ENCODE data around the gene EXT2.

EXT2 gene

DNA sequence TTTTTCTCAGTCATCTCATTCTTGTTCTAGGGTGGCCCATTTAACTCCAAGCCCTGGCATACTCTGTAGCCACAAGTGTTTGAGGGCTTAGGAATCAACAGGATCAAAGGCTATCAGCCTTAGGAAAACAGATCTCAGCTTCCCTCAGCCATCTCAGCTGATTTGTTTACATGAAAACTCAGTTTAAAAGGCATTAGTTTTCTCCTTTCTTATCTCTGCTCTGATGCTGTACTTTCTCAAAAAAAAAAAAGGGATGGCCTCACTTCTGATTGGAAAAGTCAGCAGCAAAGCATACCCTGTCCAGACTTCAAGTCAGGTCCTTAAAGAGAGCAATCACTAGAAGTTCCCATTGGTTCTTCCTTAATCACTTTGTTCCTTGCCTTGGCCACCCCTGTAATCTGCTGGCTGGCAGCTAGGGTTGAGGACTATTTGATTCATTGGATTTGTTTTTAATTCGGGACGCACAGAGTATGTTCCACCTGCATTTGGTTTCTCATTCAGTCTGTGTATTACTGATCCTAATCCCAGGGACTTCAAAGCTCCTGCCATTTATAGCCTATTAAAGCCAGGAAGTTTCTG lies 102.8 kb downstream of the EXT2 start:
- DNase-seq (ENCODE audit: insufficient read length, low spot score) (no peak), FAIRE-seq (no peak)

GRCh38 chr11:44199298-44199697 lies 103.8 kb downstream of the EXT2 start:
- FAIRE-seq, result no peak
- no peak for DNase-seq (ENCODE audit: insufficient read length, low spot score)

DNA sequence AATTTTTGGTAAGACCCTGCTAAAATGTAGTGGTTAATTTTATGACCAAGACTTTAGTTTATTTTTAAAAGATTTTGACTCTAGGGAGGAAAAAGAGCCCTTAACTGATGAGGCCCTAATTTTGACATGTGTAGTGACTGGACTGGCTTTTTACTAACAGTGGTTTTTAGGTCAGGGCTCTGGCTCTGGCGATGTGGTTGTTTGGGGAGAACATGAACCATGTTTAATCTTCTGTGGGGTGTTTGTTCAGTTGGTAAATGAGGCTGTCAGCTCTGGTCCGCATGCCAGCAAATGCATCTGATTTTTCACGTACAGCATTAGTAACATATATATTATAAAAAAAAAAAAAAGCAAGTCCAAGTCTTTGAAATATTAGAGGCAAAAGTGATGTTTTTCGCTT lies 104.3 kb downstream of the EXT2 start:
- DNase-seq (ENCODE audit: insufficient read length, low spot score), result no peak
- no peak for FAIRE-seq

DNA sequence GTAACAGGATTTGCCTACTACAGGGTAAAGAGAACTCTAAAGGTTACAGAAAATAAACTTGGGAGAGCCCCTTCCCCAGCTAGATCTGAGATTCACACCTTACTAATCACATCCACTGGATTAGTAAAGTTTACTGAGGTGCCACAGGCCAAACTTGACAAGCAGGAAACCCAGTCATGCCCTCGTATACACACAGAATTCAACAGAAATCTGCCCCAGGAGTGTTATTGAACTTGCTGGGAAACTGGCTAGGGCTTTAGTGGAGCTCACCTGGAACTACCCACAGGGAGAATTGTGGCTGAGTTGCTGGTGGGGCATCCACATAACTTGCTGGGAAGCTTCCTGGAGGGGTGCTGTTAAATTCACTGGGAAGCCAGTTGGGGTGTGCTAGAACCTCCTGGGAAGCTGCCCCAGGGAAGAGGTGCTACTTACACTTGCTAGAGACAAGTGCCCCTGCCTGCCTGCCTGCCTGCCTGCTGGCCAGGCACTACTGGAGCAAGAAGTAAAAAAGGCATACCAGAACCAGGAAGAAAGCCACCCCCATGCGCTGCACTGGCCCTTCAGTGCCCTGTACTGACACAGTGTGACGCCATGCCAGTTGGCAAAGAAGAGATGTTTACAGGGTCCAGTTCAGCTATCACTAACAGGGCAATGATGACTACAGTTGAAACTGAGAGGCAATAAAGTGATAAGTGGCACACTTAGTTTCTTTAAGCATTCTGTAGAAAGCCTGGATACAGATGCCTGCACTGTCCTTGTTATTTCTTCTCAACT lies 108.0 kb downstream of the EXT2 start:
- FAIRE-seq (no peak), DNase-seq (ENCODE audit: insufficient read length, low spot score) (no peak)

DNA sequence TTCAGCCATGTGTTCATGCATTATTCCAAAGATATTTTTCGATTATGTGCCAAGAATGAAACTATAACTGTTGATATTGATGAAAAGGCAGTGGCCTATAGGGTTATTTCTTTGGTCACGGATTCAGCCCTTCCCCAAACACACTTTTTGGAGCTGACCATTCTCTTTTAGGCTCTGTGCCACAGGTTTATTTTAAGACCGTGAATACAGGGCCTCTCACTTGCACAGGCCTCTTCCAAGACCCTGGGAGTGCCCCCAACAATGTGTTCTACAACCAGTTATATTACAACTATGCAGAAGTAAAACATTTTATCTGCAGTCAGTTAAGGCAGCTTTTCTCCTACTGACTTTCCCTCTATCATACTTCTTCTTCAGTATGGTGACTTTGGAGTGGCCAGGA lies 109.9 kb downstream of the EXT2 start:
- DNase-seq (ENCODE audit: insufficient read length, low spot score) (no peak), FAIRE-seq (no peak)

DNA sequence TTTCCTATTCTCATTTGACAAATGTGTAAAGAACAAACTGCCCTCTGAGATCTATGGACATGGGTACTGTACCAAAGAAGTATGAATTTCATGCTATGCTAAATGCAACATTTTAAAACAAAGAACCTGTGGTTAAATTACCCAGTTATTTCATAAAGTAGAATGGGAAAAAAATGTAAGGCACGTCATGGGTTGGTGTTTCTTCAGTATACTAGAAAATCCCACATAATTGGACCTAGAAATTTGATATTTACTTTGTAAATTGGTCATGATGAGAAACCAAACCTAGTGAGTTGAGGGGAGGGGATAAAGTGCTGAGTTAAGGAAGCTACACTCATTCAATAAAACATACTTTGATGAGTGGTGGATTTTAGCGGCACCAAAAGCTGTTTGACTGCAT lies 110.4 kb downstream of the EXT2 start:
- no peak for DNase-seq (ENCODE audit: insufficient read length, low spot score)
- no peak for FAIRE-seq

DNA sequence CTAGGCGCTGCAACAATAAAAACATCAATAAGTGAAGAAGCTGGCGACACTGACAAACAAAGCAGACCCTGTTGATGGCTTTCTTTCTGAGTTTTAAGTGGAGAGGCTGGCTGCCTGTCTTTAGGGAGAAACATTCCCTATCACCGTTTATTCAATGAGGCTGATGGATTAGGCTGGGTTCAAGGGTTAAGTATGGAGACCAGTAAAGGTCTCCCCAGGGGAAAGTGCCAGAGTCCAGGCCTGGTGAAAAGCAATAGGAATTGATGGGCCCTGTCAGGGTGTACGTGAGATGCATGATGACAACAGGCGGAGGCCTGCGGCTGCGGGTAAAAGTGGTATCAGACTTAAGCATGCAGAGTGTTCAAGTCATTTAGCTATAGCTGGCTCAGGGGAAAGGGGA lies 111.8 kb downstream of the EXT2 start:
- DNase-seq (ENCODE audit: insufficient read length, low spot score), result no peak
- no peak for FAIRE-seq

- no peak for FAIRE-seq
- no peak for DNase-seq (ENCODE audit: insufficient read length, low spot score)
Measured at GRCh38 chr11:44208976-44209603, 113.6 kb downstream of the EXT2 start.

DNA sequence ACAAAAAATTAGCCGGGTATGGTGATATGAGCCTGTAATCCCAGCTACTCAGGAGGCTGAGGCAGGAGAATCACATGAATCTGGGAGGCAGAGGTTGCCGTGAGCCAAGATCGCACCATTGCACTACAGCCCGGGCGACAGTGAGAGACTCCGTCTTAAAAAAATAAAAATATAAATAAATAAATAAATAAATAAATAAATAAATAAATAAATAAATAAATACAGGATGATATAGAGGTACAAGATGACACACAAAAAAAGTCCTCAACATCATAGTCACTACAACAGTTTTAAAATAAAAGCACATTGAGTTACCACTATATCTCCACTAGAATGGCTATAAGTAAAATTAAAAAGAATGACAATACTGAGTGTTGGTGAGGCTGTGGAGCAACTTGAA lies 116.7 kb downstream of the EXT2 start:
- DNase-seq (ENCODE audit: insufficient read length, low spot score), result no peak
- no peak for FAIRE-seq

GRCh38 chr11:44213148-44213547 lies 117.7 kb downstream of the EXT2 start:
- no peak for FAIRE-seq
- no peak for DNase-seq (ENCODE audit: insufficient read length, low spot score)

GRCh38 chr11:44217432-44217831 lies 122.0 kb downstream of the EXT2 start:
- no peak for FAIRE-seq
- no peak for DNase-seq (ENCODE audit: insufficient read length, low spot score)

DNA sequence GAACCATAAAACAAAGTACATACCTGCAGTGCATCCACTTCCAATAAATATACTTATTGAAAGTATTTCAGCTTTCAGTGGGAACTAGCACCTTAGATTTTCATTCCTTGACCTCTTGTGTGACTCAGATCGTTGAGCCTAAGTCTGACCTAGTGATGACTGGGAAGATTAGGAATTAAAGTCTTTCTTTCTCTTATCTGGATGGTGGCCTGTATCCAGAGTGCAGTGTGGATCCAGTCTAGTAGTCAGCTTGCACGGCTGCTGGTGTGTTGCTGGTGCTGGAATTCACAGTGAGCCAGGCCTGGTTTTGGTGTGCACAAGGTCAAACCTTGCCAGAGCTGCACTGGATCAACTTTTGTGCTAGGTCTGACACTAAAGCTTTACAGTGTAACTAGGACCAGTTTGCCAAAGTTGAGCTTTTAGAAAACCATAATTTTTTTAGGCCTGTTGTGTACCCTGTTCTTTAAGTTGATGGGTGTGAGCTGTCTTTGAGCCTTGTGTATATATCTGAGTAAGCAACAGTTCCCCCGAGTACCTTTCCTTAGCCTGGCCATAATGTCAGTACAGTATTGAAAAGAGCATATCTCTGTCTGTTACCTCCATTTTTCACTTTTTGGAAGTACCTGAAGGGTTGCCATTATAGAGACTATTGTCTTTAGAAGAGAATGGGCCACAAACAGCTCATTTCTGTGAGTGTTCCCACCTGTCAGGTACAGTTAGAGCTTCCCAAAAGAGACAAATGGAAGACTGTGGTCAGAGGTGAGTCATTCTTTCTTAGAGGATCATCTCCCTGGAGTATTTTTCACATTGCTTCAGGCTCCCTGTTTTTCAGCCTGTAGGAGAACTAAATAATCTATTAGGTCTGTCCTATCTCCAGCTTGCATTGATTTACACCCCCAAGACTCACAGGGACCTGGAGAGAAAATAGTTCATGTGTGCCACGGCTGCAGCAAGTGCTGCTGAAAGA lies 124.6 kb downstream of the EXT2 start:
- FAIRE-seq, result no peak

GRCh38 chr11:44221456-44221855 lies 126.0 kb downstream of the EXT2 start:
- FAIRE-seq (no peak), DNase-seq (ENCODE audit: insufficient read length, low spot score) (no peak)

More for the DNA sequence above, 124.6 kb downstream of the EXT2 start:
- DNase-seq (ENCODE audit: insufficient read length, low spot score), result no peak

- DNase-seq (ENCODE audit: insufficient read length, low spot score) (no peak), FAIRE-seq (no peak)
Measured at GRCh38 chr11:44221992-44222391, 126.5 kb downstream of the EXT2 start.

DNA sequence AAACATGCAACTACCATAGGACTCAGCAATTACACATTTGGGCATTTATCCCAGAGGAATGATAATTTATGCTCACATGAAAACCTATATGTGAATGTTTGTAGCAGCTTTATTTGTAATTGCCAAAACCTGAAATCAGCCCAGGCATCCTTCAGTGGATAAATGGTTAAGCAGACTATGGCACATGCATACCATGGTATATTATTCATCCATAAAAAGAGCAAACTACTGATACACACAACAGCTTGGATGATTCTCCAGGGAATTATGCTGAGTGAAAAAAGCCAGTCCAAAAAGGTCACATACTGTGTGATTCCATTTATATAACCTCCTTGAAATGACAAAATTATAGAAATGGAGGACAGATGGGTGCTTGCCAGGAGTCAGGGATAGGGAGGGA lies 127.8 kb downstream of the EXT2 start:
- no peak for FAIRE-seq
- no peak for DNase-seq (ENCODE audit: insufficient read length, low spot score)

GRCh38 chr11:44224867-44225501 lies 129.5 kb downstream of the EXT2 start:
- FAIRE-seq, result no peak

DNA sequence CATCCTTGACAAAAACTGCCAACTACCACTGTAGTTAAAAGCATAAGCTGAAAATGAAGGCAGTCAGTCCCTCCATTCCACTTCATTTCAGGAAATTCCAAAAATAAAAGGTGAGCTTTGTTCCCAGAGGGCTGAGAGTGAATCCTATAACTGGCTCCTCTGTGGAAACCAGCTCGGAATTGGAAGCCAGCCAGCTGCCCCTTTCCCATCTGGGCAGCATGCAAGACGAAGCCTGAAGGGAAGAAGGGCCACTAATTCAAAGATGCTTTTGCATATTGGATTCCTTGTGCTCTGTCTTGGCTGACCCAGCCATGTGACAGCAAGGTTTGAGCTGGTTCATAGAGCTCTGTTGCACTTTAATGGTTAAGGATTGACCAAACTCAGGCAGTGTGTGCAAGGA lies 131.0 kb downstream of the EXT2 start:
- DNase-seq (ENCODE audit: insufficient read length, low spot score) (no peak), FAIRE-seq (no peak)

More at GRCh38 chr11:44224867-44225501, 129.5 kb downstream of the EXT2 start:
- no peak for DNase-seq (ENCODE audit: insufficient read length, low spot score)

DNA sequence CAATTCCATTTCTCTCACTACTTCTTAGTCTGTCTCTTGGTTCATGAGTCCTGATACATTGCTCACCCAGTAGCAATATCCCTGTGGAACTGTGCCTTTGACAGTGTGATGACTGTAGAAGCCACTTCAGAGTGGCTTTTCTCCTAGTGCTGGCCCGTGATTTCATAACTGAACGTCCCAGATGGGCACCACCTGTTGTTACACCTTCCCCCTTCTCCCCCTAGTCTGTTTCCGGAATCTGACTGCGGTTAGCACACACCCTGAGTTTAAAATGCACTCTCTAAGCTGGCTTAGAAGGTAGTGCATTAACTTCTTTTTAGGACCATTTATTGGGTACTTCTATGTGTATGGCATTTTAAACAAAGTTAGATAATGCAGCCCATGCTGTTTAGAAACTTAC lies 131.5 kb downstream of the EXT2 start:
- DNase-seq (ENCODE audit: insufficient read length, low spot score), result no peak
- no peak for FAIRE-seq

- DNase-seq (ENCODE audit: insufficient read length, low spot score) (no peak), FAIRE-seq (no peak)
Measured at GRCh38 chr11:44228379-44228778, 132.9 kb downstream of the EXT2 start.

DNA sequence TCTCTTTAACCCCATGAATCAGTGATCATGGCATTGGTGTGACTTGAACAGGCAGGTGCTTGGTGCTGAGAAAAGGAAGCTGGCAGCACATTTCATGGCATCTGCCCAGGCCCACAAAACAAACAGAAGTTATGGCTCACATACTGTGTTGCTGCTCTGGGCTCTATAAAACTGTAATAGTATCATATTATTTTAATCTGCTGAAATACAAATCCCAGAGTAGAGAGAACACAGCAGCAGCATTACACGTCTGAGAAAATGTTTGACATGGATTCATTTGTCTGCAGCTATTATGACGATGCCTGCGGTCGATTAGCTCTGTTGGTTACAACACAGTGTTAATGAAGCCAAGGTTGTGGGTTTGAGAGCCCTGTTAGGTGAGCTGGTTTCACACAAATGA lies 133.6 kb downstream of the EXT2 start:
- DNase-seq (ENCODE audit: insufficient read length, low spot score) (no peak), FAIRE-seq (no peak)

DNA sequence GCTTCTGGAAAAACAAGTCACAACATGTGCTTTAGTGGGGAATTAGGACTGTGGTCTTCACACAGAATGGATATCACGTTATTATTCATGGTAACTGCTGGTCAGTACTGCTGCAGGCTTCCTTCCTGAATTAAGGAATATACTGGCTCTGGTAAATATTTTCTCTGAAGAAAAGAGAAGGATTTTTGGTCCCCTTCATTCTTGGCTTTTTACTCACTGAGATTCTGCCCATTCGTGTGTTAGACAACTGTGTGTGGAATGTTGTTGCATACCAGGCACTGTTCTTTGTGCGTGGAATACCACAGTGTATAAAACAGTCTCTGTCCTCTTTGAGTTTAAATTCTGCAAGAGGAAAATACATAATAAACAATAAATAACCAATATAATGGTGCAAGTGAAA lies 134.1 kb downstream of the EXT2 start:
- DNase-seq (ENCODE audit: insufficient read length, low spot score) (no peak), FAIRE-seq (no peak)
